Esophagus (tissue), 2 donors: ENCODE data around the gene ZFYVE16. TPM values are rescaled to one million over a fixed set of nuclear protein-coding genes. Genes with fewer than 3 reads are reported as not detected.
"Not testable (repeated sequence)": the region's sequence is repeated elsewhere in the genome, so short reads cannot be mapped to it uniquely, and the experiment has no call there.

Experiments
- H3K27ac ChIP-seq, 2 donors: one replicate each; pipeline ENCODE4 v1.5.1; 2013; ENCODE audit warnings: low read depth in 2 of 2, mild to moderate bottlenecking in 2 of 2, inconsistent platforms in 1 of 2, low read length in 1 of 2, moderate library complexity in 1 of 2
- H3K27me3 ChIP-seq, 2 donors: one replicate each; pipeline ENCODE4 v1.6.1; 2013; ENCODE audit warnings: low read length in 2 of 2, control low read depth in 1 of 2, mild to moderate bottlenecking in 1 of 2; ENCODE audit not compliant: insufficient read depth in 2 of 2, control insufficient read depth in 1 of 2
- H3K36me3 ChIP-seq, 2 donors: one replicate each; pipeline ENCODE4 v1.6.1; 2013; ENCODE audit warnings: low read length in 1 of 2; ENCODE audit not compliant: control insufficient read depth in 2 of 2, insufficient read depth in 2 of 2
- H3K4me1 ChIP-seq, 2 donors: one replicate each; pipeline ENCODE4 v1.6.1; 2013; ENCODE audit warnings: low read length in 1 of 2; ENCODE audit not compliant: control insufficient read depth in 2 of 2, insufficient read depth in 2 of 2
- H3K4me3 ChIP-seq, 2 donors: one replicate each; pipeline ENCODE4 v1.5.1; 2013; ENCODE audit warnings: low read length in 2 of 2, mild to moderate bottlenecking in 2 of 2, low read depth in 1 of 2, moderate library complexity in 1 of 2
- H3K9me3 ChIP-seq, 2 donors: one replicate each; pipeline ENCODE4 v1.6.1; 2013; ENCODE audit warnings: mild to moderate bottlenecking in 2 of 2, low read depth in 1 of 2, low read length in 1 of 2, moderate library complexity in 1 of 2; ENCODE audit not compliant: control insufficient read depth in 2 of 2, insufficient read depth in 1 of 2
- WGBS, 2 donors: extraction: QIAGEN DNeasy Blood & Tissue Kit; methylation state at CpG; one replicate each; pipeline ENCODE4 v1.1.7; 2013; 5-methylcytosine and 5-hydroxymethylcytosine counted together
- polyA plus RNA-seq, 2 donors: library from polyadenylated mRNA; stranded (reverse); fragments of 200-250 nt; gene quantifications; one replicate each; pipeline ENCODE4 v1.2.3, GENCODE V29; 2013
- donor health status: healthy with polysubstance abuse.
- donor health status: Bipolar disorder and iron deficiency.

The ZFYVE16 gene
- polyA plus RNA-seq, 2 donors: 6.9 to 11.9 TPM

DNA sequence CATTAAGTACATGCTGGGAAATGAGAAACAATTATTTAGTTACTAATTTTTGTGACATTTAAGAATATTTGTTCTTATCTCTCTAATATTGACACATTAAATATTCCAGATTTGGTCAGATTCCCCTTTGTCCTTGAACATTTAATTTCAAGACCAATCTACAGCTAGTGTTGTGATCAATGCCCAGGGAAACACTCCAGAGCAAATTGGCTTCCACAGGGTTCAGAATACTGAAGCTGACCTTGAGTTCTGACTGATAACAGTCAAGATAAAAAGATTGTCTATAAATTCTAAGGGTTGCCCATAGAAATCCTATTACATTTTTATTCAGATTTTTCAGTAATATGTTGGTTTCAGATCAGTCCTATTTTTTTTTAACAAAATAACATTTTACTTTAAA lies 31.3 kb downstream of the ZFYVE16 start:
- Histone ChIP-seq H3K27me3 (no peaks in the 10 kb centered on the region), H3K9me3 (no peaks in the 10 kb centered on the region), H3K36me3 (peaks cover 3 to 11% of the 10 kb centered on the region in 2 donors), H3K4me3 (no peak overlapping the region), H3K27ac (no peak overlapping the region), H3K4me1 (no peaks in the 10 kb centered on the region)

DNA sequence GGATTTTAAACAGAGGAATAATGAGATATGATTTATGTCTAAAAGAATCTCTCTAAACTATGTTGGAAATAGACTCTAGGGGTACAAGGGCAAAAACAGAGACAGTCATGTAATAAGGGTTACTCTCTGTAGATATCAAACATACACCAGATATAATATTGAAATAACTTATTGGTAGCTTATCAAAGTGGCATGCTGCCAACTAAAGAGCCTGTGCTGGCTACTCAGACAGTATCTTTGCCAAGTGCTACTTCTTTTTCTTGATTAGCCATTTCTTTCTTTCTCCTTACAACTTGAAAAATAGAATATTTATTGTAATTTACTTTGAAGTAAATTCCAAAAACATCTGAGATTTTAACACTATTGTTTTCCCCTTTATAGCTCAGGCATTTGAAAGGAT lies 34.9 kb downstream of the ZFYVE16 start:
- H3K27ac ChIP-seq: no peak overlapping the region
- H3K27me3 ChIP-seq: no peaks in the 10 kb centered on the region
- H3K4me1 ChIP-seq: no peaks in the 10 kb centered on the region
- peaks cover 3 to 6% of the 10 kb centered on the region in 2 donors for H3K36me3 ChIP-seq
- H3K9me3 ChIP-seq: no peaks in the 10 kb centered on the region
- no peak overlapping the region for H3K4me3 ChIP-seq

DNA sequence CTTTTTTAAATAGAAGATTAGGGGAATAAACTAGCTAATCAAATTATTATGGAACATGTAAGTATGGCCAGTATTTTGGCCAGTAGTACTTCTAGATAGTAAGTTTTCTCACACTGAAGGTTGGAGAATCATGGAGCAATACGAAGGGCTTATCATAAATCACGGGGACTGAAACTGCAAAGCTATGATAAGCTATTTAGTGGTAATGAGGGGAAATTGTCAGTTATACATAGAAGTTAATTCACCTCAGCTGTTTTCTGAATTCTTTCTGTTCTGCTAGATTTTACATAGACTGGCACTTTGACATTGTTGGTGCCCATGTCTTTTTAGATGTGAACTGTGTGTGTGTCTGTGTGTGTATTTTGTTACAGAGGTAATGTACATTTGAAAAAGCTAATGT lies 45.5 kb downstream of the ZFYVE16 start:
- Histone ChIP-seq H3K4me3 (no peak overlapping the region), H3K4me1 (no peaks in the 10 kb centered on the region), H3K27ac (no peak overlapping the region), H3K27me3 (no peaks in the 10 kb centered on the region), H3K36me3 (peaks cover 0 to 2% of the 10 kb centered on the region in 2 donors), H3K9me3 (no peaks in the 10 kb centered on the region)
- 84 to 98% methylated on average over 2 of the region's 2 CpGs for WGBS, 2 donors

DNA sequence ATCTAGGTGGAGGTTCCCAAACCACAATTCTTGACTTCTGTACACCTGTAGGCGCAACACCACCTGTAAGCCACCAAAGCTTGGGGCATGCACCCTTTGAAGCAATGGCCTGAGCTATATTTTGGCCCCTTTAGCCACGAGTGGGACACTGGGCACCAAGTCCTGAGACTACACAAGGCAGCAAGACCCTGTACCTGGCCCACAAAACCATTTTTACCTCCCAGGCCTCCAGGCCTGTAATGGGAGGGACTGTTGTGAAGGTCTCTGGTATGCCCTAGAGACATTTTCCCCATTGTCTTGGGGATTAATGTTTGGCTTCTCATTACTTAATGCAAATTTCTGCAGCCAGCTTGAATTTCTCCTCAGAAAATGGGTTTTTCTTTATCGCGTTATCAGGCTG lies 55.4 kb downstream of the ZFYVE16 start:
- Histone ChIP-seq H3K9me3 (peaks cover 3 to 6% of the 10 kb centered on the region in 2 donors), H3K36me3 (peaks cover 0 to 4% of the 10 kb centered on the region in 2 donors), H3K27ac (no peak overlapping the region), H3K4me3 (no peak overlapping the region), H3K4me1 (peaks cover 0 to 3% of the 10 kb centered on the region in 2 donors), H3K27me3 (no peaks in the 10 kb centered on the region)
- 95 to 96% methylated on average over 4 of the region's 4 CpGs for WGBS, 2 donors

DNA sequence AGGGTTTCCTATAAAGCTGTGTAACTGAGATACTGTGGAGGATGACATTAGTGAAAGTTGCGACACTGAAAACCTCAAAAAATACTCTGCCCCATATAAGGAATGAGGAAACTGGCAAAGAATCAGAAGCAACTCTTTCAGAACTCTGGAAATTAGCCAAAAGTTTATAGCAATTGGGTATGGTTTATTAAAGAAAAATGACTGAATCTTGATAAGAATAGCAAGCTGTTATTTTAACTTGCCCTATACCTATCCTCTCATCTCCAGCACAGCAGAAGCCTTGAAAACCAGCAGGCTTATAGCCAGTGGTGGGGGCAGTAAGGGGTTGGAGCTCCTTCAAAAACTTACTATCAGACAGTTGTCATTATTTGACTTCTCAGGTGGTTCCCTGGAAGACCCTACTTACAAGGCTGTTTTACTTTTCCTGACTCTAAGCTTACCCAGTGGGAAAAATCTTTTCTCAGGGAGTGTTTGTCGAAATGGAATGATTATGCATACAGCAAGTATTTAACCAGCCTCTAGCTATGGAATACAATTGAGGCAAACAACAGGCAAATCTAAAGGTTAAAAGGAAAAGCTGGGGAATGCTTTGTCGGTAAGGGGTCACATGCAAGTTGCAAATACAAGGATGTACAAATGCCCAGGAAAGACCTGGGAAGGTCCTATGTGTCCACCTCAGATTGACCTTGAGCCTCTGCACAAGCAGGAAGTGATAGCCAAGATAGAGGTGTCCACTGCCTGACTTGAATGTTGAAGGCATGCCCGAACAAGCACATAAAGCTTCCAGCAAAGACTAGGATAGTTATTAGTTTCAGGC lies 59.0 kb downstream of the ZFYVE16 start:
- Histone ChIP-seq H3K4me3 (no peak overlapping the region), H3K27ac (peak overlapping the region in 1 of 2 donors; percentile 73), H3K4me1 (peaks cover 0 to 3% of the 10 kb centered on the region in 2 donors), H3K27me3 (no peaks in the 10 kb centered on the region), H3K36me3 (peaks cover 0 to 7% of the 10 kb centered on the region in 2 donors), H3K9me3 (peaks cover 3 to 8% of the 10 kb centered on the region in 2 donors)
- WGBS, 2 donors: 50 to 58% methylated on average over 4 of the region's 4 CpGs

DNA sequence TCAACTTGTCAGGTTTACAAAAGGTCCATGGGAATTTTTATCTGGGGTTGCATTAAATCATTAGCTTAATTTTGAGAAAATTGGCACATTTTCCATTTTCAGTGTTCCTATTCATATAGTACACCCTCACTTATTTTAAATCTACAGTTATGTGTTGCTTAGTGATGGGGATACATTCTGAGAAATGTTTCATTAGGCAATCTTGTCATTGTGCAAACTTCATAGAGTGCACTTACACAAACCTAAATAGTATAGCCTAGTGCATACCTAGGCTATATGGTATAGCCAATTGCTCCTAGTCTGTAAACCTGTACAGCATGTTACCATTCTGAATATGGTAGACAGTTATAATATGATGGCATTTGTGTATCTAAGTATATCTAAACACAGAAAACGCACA lies 60.3 kb downstream of the ZFYVE16 start:
- Histone ChIP-seq H3K4me3 (no peak overlapping the region), H3K4me1 (peaks cover 0 to 3% of the 10 kb centered on the region in 2 donors), H3K27ac (no peak overlapping the region), H3K9me3 (peaks cover 2 to 5% of the 10 kb centered on the region in 2 donors), H3K36me3 (peaks cover 0 to 5% of the 10 kb centered on the region in 2 donors), H3K27me3 (no peaks in the 10 kb centered on the region)
- WGBS, 2 donors: 95 to 100% methylated on average over 1 of the region's 1 CpG

DNA sequence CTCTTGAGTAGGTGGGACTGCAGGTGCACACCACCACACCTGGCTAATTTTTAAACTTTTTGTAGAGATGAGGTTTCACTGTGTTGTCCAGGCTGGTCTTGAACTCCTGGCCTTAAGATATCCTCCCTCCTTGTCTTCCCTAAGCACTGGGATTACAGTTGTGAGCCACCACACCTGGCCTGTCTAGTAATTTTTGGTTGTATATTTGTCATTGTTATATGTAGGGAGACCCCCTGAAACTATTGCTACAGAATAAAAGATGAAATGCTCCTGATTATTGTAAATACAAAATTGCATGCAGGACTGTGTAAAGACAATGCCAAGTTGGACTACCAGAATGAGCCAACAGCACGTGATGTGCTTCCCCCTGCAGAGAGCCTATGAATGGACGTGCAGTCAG lies 62.8 kb downstream of the ZFYVE16 start:
- not testable (repeated sequence) for H3K27me3 ChIP-seq, H3K4me3 ChIP-seq, H3K9me3 ChIP-seq, H3K27ac ChIP-seq, H3K36me3 ChIP-seq, H3K4me1 ChIP-seq
- 91 to 98% methylated on average over 1 to 2 of the region's 2 CpGs for WGBS, 2 donors

DNA sequence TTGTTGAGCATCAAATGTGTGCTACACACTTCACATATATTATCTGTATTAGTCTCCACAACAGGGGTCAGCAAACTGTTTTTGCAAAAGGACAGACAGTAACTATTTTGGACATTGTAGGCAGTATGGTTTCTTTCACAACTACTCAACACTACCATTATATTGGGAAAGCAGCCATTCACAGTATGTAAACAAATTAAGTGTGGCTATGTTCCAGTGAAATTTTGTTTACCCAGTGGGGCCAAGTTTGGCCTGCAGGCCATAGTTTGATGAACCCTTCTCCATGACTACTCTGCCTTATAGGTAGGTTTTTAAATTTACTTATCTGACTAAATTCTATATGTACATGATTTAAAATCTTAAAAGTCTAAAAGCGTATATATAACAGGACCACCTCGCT lies 67.1 kb downstream of the ZFYVE16 start:
- Histone ChIP-seq H3K27ac (no peak overlapping the region), H3K4me1 (no peaks in the 10 kb centered on the region), H3K27me3 (no peaks in the 10 kb centered on the region), H3K9me3 (peaks cover 0 to 2% of the 10 kb centered on the region in 2 donors), H3K36me3 (peaks cover 0 to 3% of the 10 kb centered on the region in 2 donors), H3K4me3 (no peak overlapping the region)
- WGBS, 2 donors: 98 to 99% methylated on average over 2 of the region's 2 CpGs

DNA sequence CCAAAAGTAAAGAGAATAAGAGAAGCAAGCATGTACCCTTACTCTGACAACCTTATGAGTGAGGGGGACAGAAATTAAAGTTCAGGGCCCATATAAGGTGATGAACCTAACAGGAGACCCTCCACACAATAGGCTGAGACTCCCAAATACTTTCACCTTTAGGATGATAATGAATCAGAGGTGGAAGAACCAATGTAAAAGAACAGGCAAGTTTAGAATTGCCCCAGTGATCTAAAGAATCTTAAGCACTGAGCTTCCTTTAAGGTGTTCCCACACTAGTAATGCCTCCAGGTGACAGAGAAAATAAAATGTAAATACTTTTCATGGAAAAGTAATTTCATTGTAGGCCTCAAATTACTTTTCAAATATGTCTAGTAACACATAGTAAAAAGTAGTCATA lies 71.8 kb downstream of the ZFYVE16 start:
- no peaks in the 10 kb centered on the region for H3K9me3 ChIP-seq
- peak overlapping the region in 1 of 2 donors; percentile 27 for H3K27ac ChIP-seq
- no peaks in the 10 kb centered on the region for H3K36me3 ChIP-seq
- no peaks in the 10 kb centered on the region for H3K4me1 ChIP-seq
- H3K27me3 ChIP-seq: no peaks in the 10 kb centered on the region
- no peak overlapping the region for H3K4me3 ChIP-seq

- Histone ChIP-seq H3K4me3 (no peak overlapping the region), H3K27me3 (no peaks in the 10 kb centered on the region), H3K9me3 (no peaks in the 10 kb centered on the region), H3K27ac (no peak overlapping the region), H3K36me3 (no peaks in the 10 kb centered on the region), H3K4me1 (no peaks in the 10 kb centered on the region)
- WGBS, 2 donors: 94 to 98% methylated on average over 2 of the region's 2 CpGs
Observed at GRCh38 chr5:80480354-80480753, 72.5 kb downstream of the ZFYVE16 start.
